HG02840 (cell line): ENCODE results near the gene TMBIM4.
"Not testable (repeated sequence)": the region's sequence is repeated elsewhere in the genome, so short reads cannot be mapped to it uniquely, and the experiment has no call there.

Experiments used
- ATAC-seq: cut with Tn5 transposase; IDR thresholded peaks from one replicate; pipeline ENCODE4 v1.9.1; 2021; ENCODE audit warnings: mild to moderate bottlenecking, moderate library complexity, moderate number of reproducible peaks; ENCODE audit not compliant: unreplicated experiment, low FRiP score

The TMBIM4 gene

GRCh38 chr12:66169221-66170170 lies at the start of gene TMBIM4:
TSS of gene TMBIM4 (minus strand) at chr12:66169996. CDS start at chr12:66169951, 45 bp downstream.
- ATAC-seq, result peak; percentile 91

DNA sequence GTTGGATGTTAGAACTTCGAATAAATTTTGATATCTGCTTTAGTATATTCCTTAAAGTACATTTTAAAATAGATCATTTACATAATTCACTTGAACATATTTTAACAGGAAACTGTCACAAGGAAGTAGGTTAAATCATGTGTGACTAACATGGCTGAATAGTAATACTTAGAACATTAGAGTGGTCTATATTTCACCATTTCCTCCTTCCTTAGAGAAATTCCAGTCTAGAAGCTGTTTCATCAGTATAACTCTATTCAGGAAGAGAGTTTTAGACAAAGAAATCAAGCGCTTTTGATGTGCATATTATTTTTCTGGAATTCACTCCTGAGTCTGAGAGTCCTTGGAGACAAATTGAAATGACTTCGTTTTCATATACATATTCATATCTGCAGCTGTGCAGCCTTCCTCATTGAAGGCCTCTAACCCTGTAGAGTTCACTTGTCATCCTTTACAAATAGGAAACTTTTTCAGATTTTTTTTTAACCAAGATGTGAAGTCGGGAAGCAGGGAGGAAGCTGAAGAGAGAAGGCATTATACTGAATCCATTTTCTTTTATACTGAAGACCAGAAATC lies 47.6 kb upstream of the TMBIM4 start:
- ATAC-seq, result no peak

DNA sequence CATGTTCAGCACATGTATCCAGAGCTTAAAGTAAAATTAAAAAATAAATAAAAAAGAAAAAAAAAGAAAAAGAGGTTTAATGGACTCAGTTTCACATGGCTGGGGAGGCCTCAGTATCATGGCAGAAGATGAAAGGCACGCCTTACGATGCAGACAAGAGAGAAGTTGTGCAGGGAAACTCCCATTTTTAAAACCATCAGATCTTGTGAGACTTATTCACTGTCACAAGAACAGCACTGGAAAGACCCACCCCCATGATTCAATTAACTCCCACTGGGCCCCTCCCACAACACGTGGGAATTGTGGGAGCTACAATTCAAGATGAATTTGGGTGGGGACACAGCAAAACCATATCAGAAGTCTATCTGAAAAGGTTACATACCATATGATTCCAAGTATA lies 43.2 kb upstream of the TMBIM4 start:
- ATAC-seq, result not testable (repeated sequence)

DNA sequence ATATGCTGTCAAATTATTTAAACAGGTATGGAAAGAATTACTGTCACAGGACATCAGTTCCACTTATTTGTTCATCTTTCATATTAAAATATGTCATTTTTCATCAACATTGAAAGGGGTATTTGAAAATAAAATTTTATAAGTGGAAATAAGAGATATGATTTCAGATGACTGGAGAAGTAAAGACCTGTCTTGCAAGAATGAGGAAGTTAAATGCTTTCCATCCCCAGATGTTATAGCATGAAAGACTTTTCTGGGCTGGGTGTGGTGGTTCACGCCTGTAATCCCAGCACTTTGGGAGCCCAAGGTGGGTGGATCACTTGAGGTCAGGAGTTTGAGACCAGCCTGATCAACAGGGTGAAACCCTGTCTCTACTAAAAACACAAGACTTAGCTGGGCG lies 41.8 kb upstream of the TMBIM4 start:
- ATAC-seq, result not testable (repeated sequence)

GRCh38 chr12:66210840-66211239 lies 41.0 kb upstream of the TMBIM4 start:
- no peak for ATAC-seq

DNA sequence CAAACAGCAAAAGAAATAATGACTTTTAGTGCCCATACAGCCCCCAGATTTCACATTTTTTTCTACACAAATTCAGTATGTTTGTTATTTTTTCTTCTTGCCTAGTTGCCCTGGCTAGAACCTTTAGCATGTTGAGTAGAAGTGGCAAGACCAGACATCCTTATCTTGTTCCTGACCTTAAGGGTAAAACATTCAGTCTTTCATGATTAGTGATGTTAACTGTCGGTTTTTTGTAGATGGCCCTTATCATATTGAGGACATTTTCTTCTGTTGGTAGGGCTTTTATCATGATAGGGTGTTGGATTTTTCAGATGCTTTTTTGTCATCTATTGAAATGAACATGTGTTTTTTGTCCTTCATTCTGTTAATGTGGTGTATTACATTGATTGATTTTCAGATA lies 36.3 kb upstream of the TMBIM4 start:
- no peak for ATAC-seq

DNA sequence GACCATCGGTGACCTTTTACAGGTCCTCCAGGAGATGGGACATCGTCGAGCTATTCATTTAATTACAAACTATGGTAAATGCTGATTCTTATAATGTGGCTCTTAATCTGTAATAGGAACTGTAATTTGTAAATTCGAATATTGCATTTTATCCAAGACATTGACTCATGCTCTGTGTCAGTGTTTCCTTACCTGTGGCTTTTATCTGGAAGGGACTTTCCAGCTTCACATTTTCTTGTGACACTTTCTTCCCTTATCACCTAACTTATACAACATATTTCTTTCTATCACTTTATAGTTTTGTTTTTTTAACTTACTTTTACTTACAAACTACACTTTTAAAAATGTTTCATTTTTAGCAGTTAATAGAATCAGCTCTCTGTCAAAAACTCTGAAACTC lies 34.0 kb upstream of the TMBIM4 start:
- ATAC-seq, result no peak

DNA sequence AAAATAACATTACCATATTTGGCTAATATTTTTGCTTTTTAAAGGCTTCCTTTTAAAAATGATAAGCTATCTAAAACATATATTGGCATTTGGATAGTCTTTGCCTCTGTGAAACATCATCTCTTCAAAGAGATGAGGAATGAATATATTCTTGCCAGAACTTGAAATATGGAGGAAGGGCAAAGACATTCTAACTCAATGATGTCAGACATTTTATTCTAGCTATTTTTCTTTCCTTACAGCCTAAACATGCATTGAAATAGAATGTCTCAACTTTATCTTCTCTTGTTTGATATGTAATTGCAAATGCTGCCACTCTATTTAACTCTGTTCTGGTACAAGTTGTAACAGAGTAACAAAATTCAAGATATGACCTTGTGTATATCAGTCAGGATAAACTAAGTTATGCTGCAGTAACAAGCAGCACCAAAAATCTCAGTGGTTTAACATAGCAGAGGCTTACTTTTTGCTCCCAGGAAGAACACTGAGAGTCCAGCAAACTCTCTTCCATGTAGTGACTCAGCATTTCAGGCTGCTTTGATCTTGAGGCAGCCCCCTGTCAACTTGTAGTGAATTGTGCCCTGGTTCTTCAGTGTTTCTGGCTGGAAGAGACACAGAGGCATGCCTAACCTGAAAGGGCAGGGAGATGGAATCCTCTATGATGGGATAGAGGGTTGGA lies 30.2 kb upstream of the TMBIM4 start:
- no peak for ATAC-seq

GRCh38 chr12:66199141-66199540 lies 29.3 kb upstream of the TMBIM4 start:
- ATAC-seq, result no peak

GRCh38 chr12:66197495-66197921 lies 27.7 kb upstream of the TMBIM4 start:
- ATAC-seq, result no peak

GRCh38 chr12:66196806-66197205 lies 27.0 kb upstream of the TMBIM4 start:
- ATAC-seq, result peak; percentile 83

GRCh38 chr12:66195242-66195641 lies 25.4 kb upstream of the TMBIM4 start:
- no peak for ATAC-seq

DNA sequence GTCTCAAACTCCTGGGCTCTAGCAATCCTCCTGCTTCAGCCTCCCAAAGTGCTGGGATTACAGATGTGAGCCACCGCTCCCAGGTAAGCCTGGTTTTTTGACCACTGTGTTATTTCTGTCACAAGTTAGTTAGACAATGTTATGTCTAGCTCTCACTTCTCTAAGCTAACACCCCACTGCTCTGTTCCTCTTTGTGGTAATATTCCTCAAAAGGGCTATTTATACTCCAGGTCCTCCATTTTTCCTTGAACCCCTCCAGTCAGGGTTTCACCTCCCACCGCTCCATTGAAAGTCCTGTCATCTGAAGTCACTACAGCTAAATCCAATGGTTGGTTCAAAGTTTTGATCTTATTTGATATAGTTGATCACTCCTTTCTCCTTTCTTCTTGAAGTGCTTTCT lies 24.3 kb upstream of the TMBIM4 start:
- no peak for ATAC-seq

DNA sequence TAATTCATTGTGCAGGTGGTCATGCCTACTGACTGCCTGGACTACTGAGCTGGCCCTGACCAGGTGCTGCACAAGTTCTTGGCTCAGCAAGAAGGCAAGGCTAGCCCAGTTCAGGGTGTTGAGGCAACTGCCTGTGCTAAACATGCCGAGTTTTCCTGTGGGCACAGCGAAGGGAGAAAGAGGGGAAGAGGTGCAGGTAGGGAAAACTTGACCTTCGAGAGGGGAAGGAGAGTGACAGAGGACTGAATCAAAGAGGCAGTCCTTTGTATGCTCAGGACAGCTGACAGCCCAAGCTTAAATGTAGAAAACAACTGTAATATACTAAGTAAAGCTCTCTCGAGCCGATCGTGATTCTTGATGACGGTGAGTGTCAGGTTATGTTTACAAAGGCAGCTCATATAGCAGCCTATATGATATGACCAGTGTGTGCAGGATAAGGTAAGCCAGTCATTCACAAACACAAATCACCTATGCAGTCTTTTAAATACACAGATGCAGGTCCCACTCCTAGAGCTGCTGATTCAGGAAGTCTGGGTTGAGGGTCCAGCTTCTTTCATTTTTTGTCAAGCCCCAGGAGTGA lies 21.8 kb upstream of the TMBIM4 start:
- ATAC-seq, result no peak

DNA sequence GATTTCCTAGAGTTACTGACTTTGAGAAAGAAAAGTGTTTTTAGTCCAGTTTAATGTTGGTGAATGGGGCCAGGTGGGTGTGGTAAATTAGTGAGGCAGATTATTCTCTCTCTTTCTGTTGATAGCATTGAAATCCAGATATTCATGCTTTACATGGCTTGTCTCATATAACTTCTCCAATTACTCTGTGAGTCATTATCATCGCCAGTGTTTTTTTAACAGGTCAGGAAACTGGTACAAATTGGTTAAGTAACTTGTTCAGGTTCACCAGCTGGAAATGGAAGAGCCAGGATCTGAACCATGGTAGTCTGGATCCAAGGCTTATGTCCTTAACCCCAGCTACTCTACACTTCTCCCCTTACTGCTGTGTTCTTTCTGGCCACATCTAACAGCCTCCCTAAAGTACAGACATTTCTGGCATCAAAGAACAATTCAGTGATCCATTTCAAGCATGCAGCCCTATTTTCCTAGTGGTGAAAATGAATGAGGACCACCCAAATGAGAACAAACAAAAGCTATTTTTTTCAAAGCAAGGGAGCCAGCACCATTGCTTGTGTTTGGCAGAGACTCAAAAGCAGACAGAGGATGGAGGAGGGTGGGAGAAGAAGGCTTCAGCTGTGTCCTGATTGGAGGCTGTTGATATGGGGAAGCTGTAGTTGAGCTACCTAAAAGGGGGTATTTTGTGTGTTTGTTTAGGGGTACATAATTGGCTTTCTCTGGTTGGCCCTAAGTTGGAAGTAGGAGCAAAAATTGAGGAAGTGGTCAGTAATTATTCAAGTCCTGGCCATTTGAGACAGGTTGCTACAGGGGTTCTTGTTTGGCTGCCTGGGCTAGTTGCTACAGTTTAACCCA lies 20.9 kb upstream of the TMBIM4 start:
- ATAC-seq, result peak; percentile 28

DNA sequence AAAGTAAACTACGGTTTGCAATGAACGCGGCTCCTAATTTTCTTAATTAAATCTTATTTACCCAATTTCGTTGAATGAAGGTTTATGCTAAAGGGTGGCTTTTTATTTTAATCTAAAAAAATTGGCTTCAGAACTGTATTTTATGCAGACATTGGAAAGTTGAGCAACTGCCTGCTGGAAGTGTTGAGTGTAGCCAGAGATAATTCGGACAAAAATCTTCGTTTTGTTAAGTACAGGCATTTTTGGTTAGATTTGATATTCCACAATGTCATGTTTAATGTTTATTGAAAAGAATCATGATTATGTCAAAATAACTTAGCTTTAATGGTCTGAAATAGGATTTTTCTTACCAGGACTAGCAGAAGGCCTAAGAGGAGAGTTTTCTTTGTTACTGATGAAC lies 20.1 kb upstream of the TMBIM4 start:
- no peak for ATAC-seq

- ATAC-seq, result no peak
Observed at GRCh38 chr12:66189486-66189843, 19.7 kb upstream of the TMBIM4 start.

GRCh38 chr12:66188584-66189485 lies 19.0 kb upstream of the TMBIM4 start, which contains the start of gene IRAK3:
TSS of gene IRAK3 (plus strand) at chr12:66189214. CDS start at chr12:66189300, 86 bp downstream.
- ATAC-seq, result peak; percentile 43

- no peak for ATAC-seq
Observed at GRCh38 chr12:66187821-66188220, 18.0 kb upstream of the TMBIM4 start.
